SK-N-SH treated with all-trans-retinoic acid at 6 μM for 48 hours (cell line): Measurements from ENCODE around the gene TSPAN18.

Experiments
- ATAC-seq: fragments of 200-7000 bp; cut with Tn5 transposase; 3 replicates; pipeline ENCODE4 v1.9.1; 2020; ENCODE audit warnings: mild to moderate bottlenecking, moderate library complexity
- ARNTL ChIP-seq: fragments of 450-650 bp; formaldehyde crosslinking; IDR thresholded peaks from 2 replicates; pipeline ENCODE4 v1.5.0; 2020; ENCODE audit warnings: low read depth, mild to moderate bottlenecking, moderate library complexity, borderline replicate concordance
- BACH2 ChIP-seq: fragments of 250-450 bp; sonication (Bioruptor Pico); IDR thresholded peaks from 2 replicates; pipeline ENCODE4 v1.9.0; 2021; ENCODE audit warnings: mild to moderate bottlenecking, borderline replicate concordance
- CSDC2 ChIP-seq: fragments of 250-450 bp; sonication (Bioruptor Pico); IDR thresholded peaks from 2 replicates; pipeline ENCODE4 v1.5.0; 2020; ENCODE audit warnings: mild to moderate bottlenecking, moderate library complexity
- ESRRG ChIP-seq: fragments of 250-450 bp; sonication (Bioruptor Pico); IDR thresholded peaks from 2 replicates; pipeline ENCODE4 v1.6.1; 2021; ENCODE audit warnings: mild to moderate bottlenecking
- GLIS3 ChIP-seq: fragments of 250-450 bp; sonication (Bioruptor Pico); IDR thresholded peaks from 2 replicates; pipeline ENCODE4 v1.5.0; 2020; ENCODE audit warnings: mild to moderate bottlenecking, moderate library complexity
- ISL1 ChIP-seq: fragments of 250-450 bp; sonication (Bioruptor Pico); IDR thresholded peaks from 2 replicates; pipeline ENCODE4 v2.1.2; 2022; ENCODE audit warnings: mild to moderate bottlenecking, moderate library complexity
- OSR1 ChIP-seq: fragments of 250-450 bp; sonication (Bioruptor Pico); IDR thresholded peaks from 2 replicates; pipeline ENCODE4 v1.8.0; 2022; ENCODE audit warnings: moderate library complexity, mild to moderate bottlenecking, inconsistent platforms
- PPARA ChIP-seq: fragments of 250-450 bp; sonication (Bioruptor Pico); IDR thresholded peaks from 2 replicates; pipeline ENCODE4 v1.5.0; 2020; ENCODE audit warnings: mild to moderate bottlenecking, borderline replicate concordance
- RARB ChIP-seq: fragments of 250-450 bp; sonication (Bioruptor Pico); IDR thresholded peaks from 2 replicates; pipeline ENCODE4 v1.8.0; 2021; ENCODE audit warnings: mild to moderate bottlenecking, moderate library complexity
- SNAI2 ChIP-seq: fragments of 250-450 bp; sonication (Bioruptor Pico); IDR thresholded peaks from 2 replicates; pipeline ENCODE4 v1.5.0; 2020; ENCODE audit warnings: mild to moderate bottlenecking, moderate library complexity
- TCF4 ChIP-seq: fragments of 250-450 bp; sonication (Bioruptor Pico); IDR thresholded peaks from 2 replicates; pipeline ENCODE4 v1.8.0; 2021; ENCODE audit warnings: mild to moderate bottlenecking, moderate library complexity, borderline replicate concordance
- TOX ChIP-seq: fragments of 250-450 bp; sonication (Bioruptor Pico); IDR thresholded peaks from 2 replicates; pipeline ENCODE4 v1.8.0; 2021; ENCODE audit warnings: mild to moderate bottlenecking, moderate library complexity, borderline replicate concordance
- ZC3H10 ChIP-seq: fragments of 250-450 bp; sonication (Bioruptor Pico); IDR thresholded peaks from 2 replicates; pipeline ENCODE4 v1.5.1; 2021; ENCODE audit warnings: mild to moderate bottlenecking, moderate library complexity
- ZFP3 ChIP-seq: fragments of 250-450 bp; sonication (Bioruptor Pico); IDR thresholded peaks from 2 replicates; pipeline ENCODE4 v1.5.0; 2020; ENCODE audit warnings: mild to moderate bottlenecking, moderate library complexity
- ZFP30 ChIP-seq: fragments of 450-650 bp; formaldehyde crosslinking; IDR thresholded peaks from 2 replicates; pipeline ENCODE4 v1.5.0; 2022; ENCODE audit warnings: mild to moderate bottlenecking, moderate library complexity
- ZNF565 ChIP-seq: fragments of 450-650 bp; formaldehyde crosslinking; conservative IDR thresholded peaks from 2 replicates; pipeline ENCODE4 v1.5.0; 2020; ENCODE audit warnings: low read depth, mild to moderate bottlenecking, moderate library complexity
- ZNF70 ChIP-seq: fragments of 450-650 bp; formaldehyde crosslinking; IDR thresholded peaks from 2 replicates; pipeline ENCODE4 v1.5.0; 2020; ENCODE audit warnings: mild to moderate bottlenecking, moderate library complexity
- ZNF8 ChIP-seq: fragments of 450-650 bp; formaldehyde crosslinking; IDR thresholded peaks from 2 replicates; pipeline ENCODE4 v1.5.0; 2020; ENCODE audit warnings: mild to moderate bottlenecking, moderate library complexity
- TF ChIP-seq, protein P1 (sequence below): fragments of 250-450 bp; sonication (Bioruptor Pico); IDR thresholded peaks from 2 replicates; pipeline ENCODE4 v1.5.0; 2020; ENCODE audit warnings: mild to moderate bottlenecking, moderate library complexity
- TF ChIP-seq, protein P2 (sequence below): fragments of 250-450 bp; sonication (Bioruptor Pico); IDR thresholded peaks from 2 replicates; pipeline ENCODE4 v1.5.1; 2020; ENCODE audit warnings: low read depth, mild to moderate bottlenecking, moderate library complexity
- TF ChIP-seq, protein P3 (sequence below): fragments of 250-450 bp; sonication (Bioruptor Pico); IDR thresholded peaks from 2 replicates; pipeline ENCODE4 v1.8.0; 2021; ENCODE audit warnings: low read depth, mild to moderate bottlenecking, moderate library complexity, borderline replicate concordance
- TF ChIP-seq, protein P4 (sequence below): fragments of 250-450 bp; sonication (Bioruptor Pico); IDR thresholded peaks from 2 replicates; pipeline ENCODE4 v1.8.0; 2020; ENCODE audit warnings: mild to moderate bottlenecking, moderate library complexity, borderline replicate concordance
- TF ChIP-seq, protein P5 (sequence below): fragments of 250-450 bp; sonication (Bioruptor Pico); IDR thresholded peaks from 2 replicates; pipeline ENCODE4 v1.5.1; 2021; ENCODE audit warnings: mild to moderate bottlenecking, moderate library complexity

The TSPAN18 gene

DNA sequence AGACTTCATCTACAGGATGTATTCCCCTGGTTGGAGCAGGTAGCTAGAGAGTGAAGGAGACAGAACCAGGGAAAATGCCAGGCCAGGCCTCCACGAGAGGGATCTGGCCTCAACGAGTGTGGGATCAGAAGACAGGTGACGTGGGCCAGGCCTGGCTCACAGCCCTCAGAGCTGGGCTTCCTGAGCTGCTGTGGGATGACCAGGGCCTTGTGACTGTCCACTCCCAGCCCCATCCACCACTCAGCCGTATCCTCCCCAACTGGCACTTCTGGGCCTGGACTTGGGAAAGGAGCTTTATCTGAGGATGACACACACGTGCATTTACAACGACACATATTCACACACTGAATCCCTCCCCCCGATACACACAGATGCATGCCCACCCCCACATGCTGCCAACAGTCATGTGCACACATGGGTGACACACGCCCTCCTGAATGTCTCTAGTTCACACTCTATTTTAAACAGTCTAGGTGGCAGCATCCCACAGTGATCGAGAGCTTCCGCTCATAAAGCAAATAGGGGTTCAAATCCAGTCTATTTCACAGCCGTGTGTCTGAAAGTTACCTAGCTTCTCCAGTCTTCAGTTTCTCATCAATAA lies 130.8 kb downstream of the TSPAN18 start:
- no peak for ATAC-seq
- TF ChIP-seq CSDC2 (CRISPR knock-in tag), result no peak
- no peak for TF ChIP-seq ZNF565 (CRISPR knock-in tag)
- TF ChIP-seq TOX (CRISPR knock-in tag), result no peak
- TF ChIP-seq SNAI2 (CRISPR knock-in tag), result no peak
- TF ChIP-seq, protein P1, sequence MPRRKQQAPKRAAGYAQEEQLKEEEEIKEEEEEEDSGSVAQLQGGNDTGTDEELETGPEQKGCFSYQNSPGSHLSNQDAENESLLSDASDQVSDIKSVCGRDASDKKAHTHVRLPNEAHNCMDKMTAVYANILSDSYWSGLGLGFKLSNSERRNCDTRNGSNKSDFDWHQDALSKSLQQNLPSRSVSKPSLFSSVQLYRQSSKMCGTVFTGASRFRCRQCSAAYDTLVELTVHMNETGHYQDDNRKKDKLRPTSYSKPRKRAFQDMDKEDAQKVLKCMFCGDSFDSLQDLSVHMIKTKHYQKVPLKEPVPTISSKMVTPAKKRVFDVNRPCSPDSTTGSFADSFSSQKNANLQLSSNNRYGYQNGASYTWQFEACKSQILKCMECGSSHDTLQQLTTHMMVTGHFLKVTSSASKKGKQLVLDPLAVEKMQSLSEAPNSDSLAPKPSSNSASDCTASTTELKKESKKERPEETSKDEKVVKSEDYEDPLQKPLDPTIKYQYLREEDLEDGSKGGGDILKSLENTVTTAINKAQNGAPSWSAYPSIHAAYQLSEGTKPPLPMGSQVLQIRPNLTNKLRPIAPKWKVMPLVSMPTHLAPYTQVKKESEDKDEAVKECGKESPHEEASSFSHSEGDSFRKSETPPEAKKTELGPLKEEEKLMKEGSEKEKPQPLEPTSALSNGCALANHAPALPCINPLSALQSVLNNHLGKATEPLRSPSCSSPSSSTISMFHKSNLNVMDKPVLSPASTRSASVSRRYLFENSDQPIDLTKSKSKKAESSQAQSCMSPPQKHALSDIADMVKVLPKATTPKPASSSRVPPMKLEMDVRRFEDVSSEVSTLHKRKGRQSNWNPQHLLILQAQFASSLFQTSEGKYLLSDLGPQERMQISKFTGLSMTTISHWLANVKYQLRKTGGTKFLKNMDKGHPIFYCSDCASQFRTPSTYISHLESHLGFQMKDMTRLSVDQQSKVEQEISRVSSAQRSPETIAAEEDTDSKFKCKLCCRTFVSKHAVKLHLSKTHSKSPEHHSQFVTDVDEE, result no peak
- TF ChIP-seq ZFP3 (CRISPR knock-in tag), result no peak
- no peak for TF ChIP-seq PPARA (CRISPR knock-in tag)
- TF ChIP-seq GLIS3 (CRISPR knock-in tag), result no peak
- TF ChIP-seq, protein P2, sequence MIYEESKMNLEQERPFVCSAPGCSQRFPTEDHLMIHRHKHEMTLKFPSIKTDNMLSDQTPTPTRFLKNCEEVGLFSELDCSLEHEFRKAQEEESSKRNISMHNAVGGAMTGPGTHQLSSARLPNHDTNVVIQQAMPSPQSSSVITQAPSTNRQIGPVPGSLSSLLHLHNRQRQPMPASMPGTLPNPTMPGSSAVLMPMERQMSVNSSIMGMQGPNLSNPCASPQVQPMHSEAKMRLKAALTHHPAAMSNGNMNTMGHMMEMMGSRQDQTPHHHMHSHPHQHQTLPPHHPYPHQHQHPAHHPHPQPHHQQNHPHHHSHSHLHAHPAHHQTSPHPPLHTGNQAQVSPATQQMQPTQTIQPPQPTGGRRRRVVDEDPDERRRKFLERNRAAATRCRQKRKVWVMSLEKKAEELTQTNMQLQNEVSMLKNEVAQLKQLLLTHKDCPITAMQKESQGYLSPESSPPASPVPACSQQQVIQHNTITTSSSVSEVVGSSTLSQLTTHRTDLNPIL, result no peak
- no peak for TF ChIP-seq ZNF70 (CRISPR knock-in tag)
- no peak for TF ChIP-seq ARNTL
- no peak for TF ChIP-seq ZFP30 (CRISPR knock-in tag)
- TF ChIP-seq, protein P3, sequence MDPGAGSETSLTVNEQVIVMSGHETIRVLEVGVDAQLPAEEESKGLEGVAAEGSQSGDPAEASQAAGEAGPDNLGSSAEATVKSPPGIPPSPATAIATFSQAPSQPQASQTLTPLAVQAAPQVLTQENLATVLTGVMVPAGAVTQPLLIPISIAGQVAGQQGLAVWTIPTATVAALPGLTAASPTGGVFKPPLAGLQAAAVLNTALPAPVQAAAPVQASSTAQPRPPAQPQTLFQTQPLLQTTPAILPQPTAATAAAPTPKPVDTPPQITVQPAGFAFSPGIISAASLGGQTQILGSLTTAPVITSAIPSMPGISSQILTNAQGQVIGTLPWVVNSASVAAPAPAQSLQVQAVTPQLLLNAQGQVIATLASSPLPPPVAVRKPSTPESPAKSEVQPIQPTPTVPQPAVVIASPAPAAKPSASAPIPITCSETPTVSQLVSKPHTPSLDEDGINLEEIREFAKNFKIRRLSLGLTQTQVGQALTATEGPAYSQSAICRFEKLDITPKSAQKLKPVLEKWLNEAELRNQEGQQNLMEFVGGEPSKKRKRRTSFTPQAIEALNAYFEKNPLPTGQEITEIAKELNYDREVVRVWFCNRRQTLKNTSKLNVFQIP, result no peak
- no peak for TF ChIP-seq TCF4 (CRISPR knock-in tag)
- TF ChIP-seq RARB (CRISPR knock-in tag), result no peak
- TF ChIP-seq, protein P4, sequence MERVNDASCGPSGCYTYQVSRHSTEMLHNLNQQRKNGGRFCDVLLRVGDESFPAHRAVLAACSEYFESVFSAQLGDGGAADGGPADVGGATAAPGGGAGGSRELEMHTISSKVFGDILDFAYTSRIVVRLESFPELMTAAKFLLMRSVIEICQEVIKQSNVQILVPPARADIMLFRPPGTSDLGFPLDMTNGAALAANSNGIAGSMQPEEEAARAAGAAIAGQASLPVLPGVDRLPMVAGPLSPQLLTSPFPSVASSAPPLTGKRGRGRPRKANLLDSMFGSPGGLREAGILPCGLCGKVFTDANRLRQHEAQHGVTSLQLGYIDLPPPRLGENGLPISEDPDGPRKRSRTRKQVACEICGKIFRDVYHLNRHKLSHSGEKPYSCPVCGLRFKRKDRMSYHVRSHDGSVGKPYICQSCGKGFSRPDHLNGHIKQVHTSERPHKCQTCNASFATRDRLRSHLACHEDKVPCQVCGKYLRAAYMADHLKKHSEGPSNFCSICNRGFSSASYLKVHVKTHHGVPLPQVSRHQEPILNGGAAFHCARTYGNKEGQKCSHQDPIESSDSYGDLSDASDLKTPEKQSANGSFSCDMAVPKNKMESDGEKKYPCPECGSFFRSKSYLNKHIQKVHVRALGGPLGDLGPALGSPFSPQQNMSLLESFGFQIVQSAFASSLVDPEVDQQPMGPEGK, result no peak
- no peak for TF ChIP-seq ZNF8
- TF ChIP-seq, protein P5, sequence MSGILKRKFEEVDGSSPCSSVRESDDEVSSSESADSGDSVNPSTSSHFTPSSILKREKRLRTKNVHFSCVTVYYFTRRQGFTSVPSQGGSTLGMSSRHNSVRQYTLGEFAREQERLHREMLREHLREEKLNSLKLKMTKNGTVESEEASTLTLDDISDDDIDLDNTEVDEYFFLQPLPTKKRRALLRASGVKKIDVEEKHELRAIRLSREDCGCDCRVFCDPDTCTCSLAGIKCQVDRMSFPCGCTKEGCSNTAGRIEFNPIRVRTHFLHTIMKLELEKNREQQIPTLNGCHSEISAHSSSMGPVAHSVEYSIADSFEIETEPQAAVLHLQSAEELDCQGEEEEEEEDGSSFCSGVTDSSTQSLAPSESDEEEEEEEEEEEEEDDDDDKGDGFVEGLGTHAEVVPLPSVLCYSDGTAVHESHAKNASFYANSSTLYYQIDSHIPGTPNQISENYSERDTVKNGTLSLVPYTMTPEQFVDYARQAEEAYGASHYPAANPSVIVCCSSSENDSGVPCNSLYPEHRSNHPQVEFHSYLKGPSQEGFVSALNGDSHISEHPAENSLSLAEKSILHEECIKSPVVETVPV (CRISPR knock-in tag), result no peak
- TF ChIP-seq ISL1, result no peak
- no peak for TF ChIP-seq OSR1

DNA sequence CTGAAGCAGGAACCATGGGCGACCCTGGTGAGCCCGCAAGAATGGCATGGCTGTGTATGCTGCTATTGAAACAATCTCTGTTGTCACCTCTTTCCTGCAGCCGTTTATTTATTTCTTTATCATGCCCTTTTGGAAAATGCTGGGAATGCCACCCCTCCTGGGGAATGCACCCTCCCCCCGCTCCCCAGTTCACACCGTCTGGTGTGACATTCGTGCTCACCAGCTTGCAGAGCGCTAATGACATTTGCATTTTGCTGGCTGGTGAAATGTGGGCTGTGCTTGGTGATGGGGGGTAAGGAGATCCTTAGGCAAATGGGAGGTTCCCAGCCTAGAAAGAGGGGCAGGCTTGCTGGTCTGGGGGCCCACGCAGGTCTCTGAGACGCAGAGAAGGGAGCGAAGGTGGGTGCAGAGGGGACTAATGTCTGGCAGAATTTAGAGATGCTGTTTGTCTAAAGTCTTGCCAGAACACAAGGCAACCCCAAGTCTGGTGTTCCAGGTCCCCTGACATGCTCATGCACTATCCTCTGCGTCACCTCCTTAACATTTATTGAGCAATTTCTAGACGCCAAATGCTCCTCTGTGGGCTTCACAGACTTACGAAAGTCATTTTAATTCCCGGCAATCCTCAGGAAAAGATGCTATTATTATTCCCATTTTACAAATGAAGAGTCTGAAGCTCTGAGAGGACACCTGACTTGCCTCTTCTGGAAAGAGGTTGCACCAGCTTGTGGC lies 132.2 kb downstream of the TSPAN18 start:
- no peak for ATAC-seq
- TF ChIP-seq SNAI2 (CRISPR knock-in tag), result no peak
- TF ChIP-seq OSR1, result no peak

DNA sequence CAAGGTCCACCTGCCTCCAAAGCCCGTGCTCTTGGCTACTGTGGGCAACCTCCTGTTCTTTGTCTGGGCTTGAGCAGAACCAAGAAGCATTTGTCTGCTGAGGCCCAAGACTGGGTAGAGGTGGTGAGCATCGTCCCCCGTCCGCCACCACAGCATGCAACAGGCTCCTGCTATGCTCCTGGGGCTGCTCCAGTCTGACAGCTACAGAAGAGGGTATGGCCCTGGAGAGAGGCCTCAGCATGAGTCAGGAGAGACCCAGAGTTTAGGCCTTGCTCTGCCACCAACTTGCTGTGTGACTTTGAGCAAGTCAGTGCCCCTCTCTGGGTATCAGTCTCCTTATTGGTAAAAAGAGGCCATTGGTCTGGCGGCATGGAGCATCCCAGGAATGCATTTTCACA lies 132.8 kb downstream of the TSPAN18 start:
- no peak for ATAC-seq
- TF ChIP-seq, protein P3, result no peak
- TF ChIP-seq PPARA (CRISPR knock-in tag) (no peak), ZNF70 (CRISPR knock-in tag) (no peak), ESRRG (CRISPR knock-in tag) (no peak), TCF4 (CRISPR knock-in tag) (no peak), CSDC2 (CRISPR knock-in tag) (no peak), BACH2 (CRISPR knock-in tag) (no peak), GLIS3 (CRISPR knock-in tag) (no peak), SNAI2 (CRISPR knock-in tag) (no peak), ZNF565 (CRISPR knock-in tag) (no peak), ZC3H10 (CRISPR knock-in tag) (no peak)
- TF ChIP-seq, protein P2, result no peak
- TF ChIP-seq, protein P4, result no peak
